HEK293 (cell line): Measurements from ENCODE around the gene FAM209A.

ENCODE experiments used
- GLI2 ChIP-seq: fragments of 450-650 bp; formaldehyde crosslinking; IDR thresholded peaks from 2 replicates; pipeline ENCODE4; 2017; ENCODE audit warnings: missing biosample characterization, missing genetic modification characterization, low read depth, borderline replicate concordance
- KLF7 ChIP-seq: fragments of 450-650 bp; formaldehyde crosslinking; IDR thresholded peaks from 2 replicates; pipeline ENCODE4 v1.5.1; 2016; ENCODE audit warnings: missing biosample characterization, missing genetic modification characterization, borderline replicate concordance
- SCRT2 ChIP-seq: fragments of 450-650 bp; formaldehyde crosslinking; IDR thresholded peaks from 2 replicates; pipeline ENCODE4 v1.5.1; 2016; ENCODE audit warnings: missing biosample characterization, missing genetic modification characterization
- SP2 ChIP-seq: fragments of 450-650 bp; formaldehyde crosslinking; IDR thresholded peaks from 2 replicates; pipeline ENCODE4 v1.5.1; 2016; ENCODE audit warnings: missing biosample characterization, missing genetic modification characterization
- WT1 ChIP-seq: fragments of 450-650 bp; formaldehyde crosslinking; IDR thresholded peaks from 2 replicates; pipeline ENCODE4 v1.5.1; 2016; ENCODE audit warnings: missing biosample characterization, missing genetic modification characterization
- ZNF10 ChIP-seq: fragments of 450-650 bp; formaldehyde crosslinking; IDR thresholded peaks from 2 replicates; pipeline ENCODE4 v1.5.1; 2017; ENCODE audit warnings: missing biosample characterization, missing genetic modification characterization
- ZNF174 ChIP-seq: fragments of 450-650 bp; formaldehyde crosslinking; IDR thresholded peaks from 2 replicates; pipeline ENCODE4 v1.5.0; 2017; ENCODE audit warnings: missing biosample characterization, mild to moderate bottlenecking, missing genetic modification characterization
- ZNF366 ChIP-seq: fragments of 450-650 bp; formaldehyde crosslinking; conservative IDR thresholded peaks from 2 replicates; pipeline ENCODE4 v1.5.1; 2016; ENCODE audit warnings: missing biosample characterization, missing genetic modification characterization
- ZNF394 ChIP-seq: fragments of 450-650 bp; formaldehyde crosslinking; IDR thresholded peaks from 2 replicates; pipeline ENCODE4 v1.5.1; 2016; ENCODE audit warnings: missing biosample characterization, missing genetic modification characterization, mild to moderate bottlenecking, moderate library complexity, borderline replicate concordance
- ZNF433 ChIP-seq: fragments of 450-650 bp; formaldehyde crosslinking; IDR thresholded peaks from 2 replicates; pipeline ENCODE4 v1.5.1; 2016; ENCODE audit warnings: missing biosample characterization, missing genetic modification characterization, low read depth
- ZNF585B ChIP-seq: fragments of 450-650 bp; formaldehyde crosslinking; IDR thresholded peaks from 2 replicates; pipeline ENCODE4 v1.5.1; 2016; ENCODE audit warnings: missing biosample characterization, missing genetic modification characterization
- ZNF596 ChIP-seq: fragments of 450-650 bp; IDR thresholded peaks from 2 replicates; pipeline ENCODE4 v1.5.0; 2018; ENCODE audit warnings: missing biosample characterization, mild to moderate bottlenecking, missing genetic modification characterization, moderate library complexity
- ZNF658 ChIP-seq: fragments of 450-650 bp; formaldehyde crosslinking; IDR thresholded peaks from 2 replicates; pipeline ENCODE4; 2016; ENCODE audit warnings: missing biosample characterization, missing genetic modification characterization
- ZNF747 ChIP-seq: fragments of 450-650 bp; formaldehyde crosslinking; IDR thresholded peaks from 2 replicates; pipeline ENCODE4 v1.5.1; 2016; ENCODE audit warnings: missing biosample characterization, missing genetic modification characterization
- ZNF776 ChIP-seq: fragments of 450-650 bp; formaldehyde crosslinking; IDR thresholded peaks from 2 replicates; pipeline ENCODE4 v1.5.0; 2017; ENCODE audit warnings: missing biosample characterization, missing genetic modification characterization, borderline replicate concordance
- ZNF830 ChIP-seq: fragments of 450-650 bp; IDR thresholded peaks from 2 replicates; pipeline ENCODE4 v1.5.0; 2018; ENCODE audit warnings: missing biosample characterization, missing genetic modification characterization, low read depth, mild to moderate bottlenecking, moderate library complexity
- TF ChIP-seq, protein P1 (sequence below): fragments of 450-650 bp; formaldehyde crosslinking; optimal IDR thresholded peaks from 2 replicates; pipeline ENCODE3; 2016; ENCODE audit warnings: missing biosample characterization, mild to moderate bottlenecking, missing genetic modification characterization
- TF ChIP-seq, protein P2 (sequence below): fragments of 450-650 bp; formaldehyde crosslinking; IDR thresholded peaks from 2 replicates; pipeline ENCODE4 v1.5.1; 2016; ENCODE audit warnings: missing biosample characterization, missing genetic modification characterization
- TF ChIP-seq, protein P3 (sequence below): fragments of 450-650 bp; formaldehyde crosslinking; IDR thresholded peaks from 2 replicates; pipeline ENCODE4 v1.5.1; 2017; ENCODE audit warnings: missing biosample characterization, missing genetic modification characterization
- TF ChIP-seq, protein P4 (sequence below): fragments of 450-650 bp; formaldehyde crosslinking; IDR thresholded peaks from 2 replicates; pipeline ENCODE4 v1.5.1; 2016; ENCODE audit warnings: missing biosample characterization, missing genetic modification characterization
- TF ChIP-seq, protein P5 (sequence below): fragments of 450-650 bp; formaldehyde crosslinking; IDR thresholded peaks from 2 replicates; pipeline ENCODE4 v1.5.1; 2016; ENCODE audit warnings: missing biosample characterization, missing genetic modification characterization
- TF ChIP-seq, protein P6 (sequence below): fragments of 450-650 bp; formaldehyde crosslinking; IDR thresholded peaks from 2 replicates; pipeline ENCODE4 v1.5.1; 2017; ENCODE audit warnings: missing biosample characterization, missing genetic modification characterization
- TF ChIP-seq, protein P7 (sequence below): fragments of 450-650 bp; formaldehyde crosslinking; conservative IDR thresholded peaks from 2 replicates; pipeline ENCODE4 v1.5.1; 2016; ENCODE audit warnings: low read depth, missing biosample characterization, missing genetic modification characterization

Gene FAM209A

DNA sequence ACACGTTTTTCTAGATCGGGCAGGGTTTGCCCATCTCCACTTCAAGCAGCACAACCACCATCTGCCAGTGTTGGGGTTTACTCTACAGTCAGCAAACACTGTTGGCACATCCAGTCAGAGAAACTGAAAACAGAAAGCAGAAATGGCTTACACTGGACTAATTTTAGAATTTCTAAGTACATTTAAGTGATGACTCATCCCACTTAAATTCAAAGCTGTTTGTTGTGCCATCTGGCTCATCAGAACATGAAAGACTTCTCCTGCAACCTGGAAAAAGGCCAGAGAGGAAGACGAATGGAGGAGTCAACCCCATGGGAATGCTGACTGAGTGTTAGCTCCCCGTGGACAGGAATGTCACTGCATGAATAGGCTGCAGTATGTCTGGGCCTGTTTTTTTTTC is 30.3 kb downstream of the FAM209A start (continued):
- TF ChIP-seq, protein P1, sequence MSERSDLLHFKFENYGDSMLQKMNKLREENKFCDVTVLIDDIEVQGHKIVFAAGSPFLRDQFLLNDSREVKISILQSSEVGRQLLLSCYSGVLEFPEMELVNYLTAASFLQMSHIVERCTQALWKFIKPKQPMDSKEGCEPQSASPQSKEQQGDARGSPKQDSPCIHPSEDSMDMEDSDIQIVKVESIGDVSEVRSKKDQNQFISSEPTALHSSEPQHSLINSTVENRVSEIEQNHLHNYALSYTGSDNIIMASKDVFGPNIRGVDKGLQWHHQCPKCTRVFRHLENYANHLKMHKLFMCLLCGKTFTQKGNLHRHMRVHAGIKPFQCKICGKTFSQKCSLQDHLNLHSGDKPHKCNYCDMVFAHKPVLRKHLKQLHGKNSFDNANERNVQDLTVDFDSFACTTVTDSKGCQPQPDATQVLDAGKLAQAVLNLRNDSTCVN (tag by site-specific recombination), result no peak
- peak; percentile 69; the same call in 1 of the 2 replicates for TF ChIP-seq WT1 (tag by site-specific recombination)
- TF ChIP-seq ZNF596, result no peak
- TF ChIP-seq, protein P2, sequence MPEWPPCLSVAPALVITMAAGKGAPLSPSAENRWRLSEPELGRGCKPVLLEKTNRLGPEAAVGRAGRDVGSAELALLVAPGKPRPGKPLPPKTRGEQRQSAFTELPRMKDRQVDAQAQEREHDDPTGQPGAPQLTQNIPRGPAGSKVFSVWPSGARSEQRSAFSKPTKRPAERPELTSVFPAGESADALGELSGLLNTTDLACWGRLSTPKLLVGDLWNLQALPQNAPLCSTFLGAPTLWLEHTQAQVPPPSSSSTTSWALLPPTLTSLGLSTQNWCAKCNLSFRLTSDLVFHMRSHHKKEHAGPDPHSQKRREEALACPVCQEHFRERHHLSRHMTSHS (tag by site-specific recombination), result no peak
- no peak for TF ChIP-seq ZNF585B (tag by site-specific recombination)
- TF ChIP-seq ZNF433, result no peak
- TF ChIP-seq SCRT2 (tag by site-specific recombination), result no peak
- TF ChIP-seq, protein P3, sequence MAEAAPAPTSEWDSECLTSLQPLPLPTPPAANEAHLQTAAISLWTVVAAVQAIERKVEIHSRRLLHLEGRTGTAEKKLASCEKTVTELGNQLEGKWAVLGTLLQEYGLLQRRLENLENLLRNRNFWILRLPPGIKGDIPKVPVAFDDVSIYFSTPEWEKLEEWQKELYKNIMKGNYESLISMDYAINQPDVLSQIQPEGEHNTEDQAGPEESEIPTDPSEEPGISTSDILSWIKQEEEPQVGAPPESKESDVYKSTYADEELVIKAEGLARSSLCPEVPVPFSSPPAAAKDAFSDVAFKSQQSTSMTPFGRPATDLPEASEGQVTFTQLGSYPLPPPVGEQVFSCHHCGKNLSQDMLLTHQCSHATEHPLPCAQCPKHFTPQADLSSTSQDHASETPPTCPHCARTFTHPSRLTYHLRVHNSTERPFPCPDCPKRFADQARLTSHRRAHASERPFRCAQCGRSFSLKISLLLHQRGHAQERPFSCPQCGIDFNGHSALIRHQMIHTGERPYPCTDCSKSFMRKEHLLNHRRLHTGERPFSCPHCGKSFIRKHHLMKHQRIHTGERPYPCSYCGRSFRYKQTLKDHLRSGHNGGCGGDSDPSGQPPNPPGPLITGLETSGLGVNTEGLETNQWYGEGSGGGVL (tag by site-specific recombination), result no peak
- TF ChIP-seq, protein P4, sequence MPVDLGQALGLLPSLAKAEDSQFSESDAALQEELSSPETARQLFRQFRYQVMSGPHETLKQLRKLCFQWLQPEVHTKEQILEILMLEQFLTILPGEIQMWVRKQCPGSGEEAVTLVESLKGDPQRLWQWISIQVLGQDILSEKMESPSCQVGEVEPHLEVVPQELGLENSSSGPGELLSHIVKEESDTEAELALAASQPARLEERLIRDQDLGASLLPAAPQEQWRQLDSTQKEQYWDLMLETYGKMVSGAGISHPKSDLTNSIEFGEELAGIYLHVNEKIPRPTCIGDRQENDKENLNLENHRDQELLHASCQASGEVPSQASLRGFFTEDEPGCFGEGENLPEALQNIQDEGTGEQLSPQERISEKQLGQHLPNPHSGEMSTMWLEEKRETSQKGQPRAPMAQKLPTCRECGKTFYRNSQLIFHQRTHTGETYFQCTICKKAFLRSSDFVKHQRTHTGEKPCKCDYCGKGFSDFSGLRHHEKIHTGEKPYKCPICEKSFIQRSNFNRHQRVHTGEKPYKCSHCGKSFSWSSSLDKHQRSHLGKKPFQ (tag by site-specific recombination), result no peak
- TF ChIP-seq KLF7, result no peak
- no peak for TF ChIP-seq GLI2 (tag by site-specific recombination)
- TF ChIP-seq ZNF394 (tag by site-specific recombination), result no peak; the same call in 1 of the 2 replicates
- TF ChIP-seq, protein P5, sequence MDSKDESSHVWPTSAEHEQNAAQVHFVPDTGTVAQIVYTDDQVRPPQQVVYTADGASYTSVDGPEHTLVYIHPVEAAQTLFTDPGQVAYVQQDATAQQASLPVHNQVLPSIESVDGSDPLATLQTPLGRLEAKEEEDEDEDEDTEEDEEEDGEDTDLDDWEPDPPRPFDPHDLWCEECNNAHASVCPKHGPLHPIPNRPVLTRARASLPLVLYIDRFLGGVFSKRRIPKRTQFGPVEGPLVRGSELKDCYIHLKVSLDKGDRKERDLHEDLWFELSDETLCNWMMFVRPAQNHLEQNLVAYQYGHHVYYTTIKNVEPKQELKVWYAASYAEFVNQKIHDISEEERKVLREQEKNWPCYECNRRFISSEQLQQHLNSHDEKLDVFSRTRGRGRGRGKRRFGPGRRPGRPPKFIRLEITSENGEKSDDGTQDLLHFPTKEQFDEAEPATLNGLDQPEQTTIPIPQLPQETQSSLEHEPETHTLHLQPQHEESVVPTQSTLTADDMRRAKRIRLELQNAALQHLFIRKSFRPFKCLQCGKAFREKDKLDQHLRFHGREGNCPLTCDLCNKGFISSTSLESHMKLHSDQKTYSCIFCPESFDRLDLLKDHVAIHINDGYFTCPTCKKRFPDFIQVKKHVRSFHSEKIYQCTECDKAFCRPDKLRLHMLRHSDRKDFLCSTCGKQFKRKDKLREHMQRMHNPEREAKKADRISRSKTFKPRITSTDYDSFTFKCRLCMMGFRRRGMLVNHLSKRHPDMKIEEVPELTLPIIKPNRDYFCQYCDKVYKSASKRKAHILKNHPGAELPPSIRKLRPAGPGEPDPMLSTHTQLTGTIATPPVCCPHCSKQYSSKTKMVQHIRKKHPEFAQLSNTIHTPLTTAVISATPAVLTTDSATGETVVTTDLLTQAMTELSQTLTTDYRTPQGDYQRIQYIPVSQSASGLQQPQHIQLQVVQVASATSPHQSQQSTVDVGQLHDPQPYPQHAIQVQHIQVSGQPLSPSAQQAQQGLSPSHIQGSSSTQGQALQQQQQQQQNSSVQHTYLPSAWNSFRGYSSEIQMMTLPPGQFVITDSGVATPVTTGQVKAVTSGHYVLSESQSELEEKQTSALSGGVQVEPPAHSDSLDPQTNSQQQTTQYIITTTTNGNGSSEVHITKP (tag by site-specific recombination), result peak; percentile 55; the same call in 1 of the 2 replicates
- TF ChIP-seq ZNF174 (tag by site-specific recombination), result no peak
- TF ChIP-seq ZNF747 (tag by site-specific recombination), result no peak
- TF ChIP-seq, protein P6, sequence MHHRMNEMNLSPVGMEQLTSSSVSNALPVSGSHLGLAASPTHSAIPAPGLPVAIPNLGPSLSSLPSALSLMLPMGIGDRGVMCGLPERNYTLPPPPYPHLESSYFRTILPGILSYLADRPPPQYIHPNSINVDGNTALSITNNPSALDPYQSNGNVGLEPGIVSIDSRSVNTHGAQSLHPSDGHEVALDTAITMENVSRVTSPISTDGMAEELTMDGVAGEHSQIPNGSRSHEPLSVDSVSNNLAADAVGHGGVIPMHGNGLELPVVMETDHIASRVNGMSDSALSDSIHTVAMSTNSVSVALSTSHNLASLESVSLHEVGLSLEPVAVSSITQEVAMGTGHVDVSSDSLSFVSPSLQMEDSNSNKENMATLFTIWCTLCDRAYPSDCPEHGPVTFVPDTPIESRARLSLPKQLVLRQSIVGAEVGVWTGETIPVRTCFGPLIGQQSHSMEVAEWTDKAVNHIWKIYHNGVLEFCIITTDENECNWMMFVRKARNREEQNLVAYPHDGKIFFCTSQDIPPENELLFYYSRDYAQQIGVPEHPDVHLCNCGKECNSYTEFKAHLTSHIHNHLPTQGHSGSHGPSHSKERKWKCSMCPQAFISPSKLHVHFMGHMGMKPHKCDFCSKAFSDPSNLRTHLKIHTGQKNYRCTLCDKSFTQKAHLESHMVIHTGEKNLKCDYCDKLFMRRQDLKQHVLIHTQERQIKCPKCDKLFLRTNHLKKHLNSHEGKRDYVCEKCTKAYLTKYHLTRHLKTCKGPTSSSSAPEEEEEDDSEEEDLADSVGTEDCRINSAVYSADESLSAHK (tag by site-specific recombination), result no peak
- TF ChIP-seq SP2 (tag by site-specific recombination), result no peak
- peak; percentile 52; the same call in 1 of the 2 replicates for TF ChIP-seq ZNF10 (tag by site-specific recombination)
- no peak for TF ChIP-seq ZNF776 (tag by site-specific recombination)
- no peak for TF ChIP-seq ZNF830
- no peak for TF ChIP-seq ZNF658 (tag by site-specific recombination)
- TF ChIP-seq, protein P7, sequence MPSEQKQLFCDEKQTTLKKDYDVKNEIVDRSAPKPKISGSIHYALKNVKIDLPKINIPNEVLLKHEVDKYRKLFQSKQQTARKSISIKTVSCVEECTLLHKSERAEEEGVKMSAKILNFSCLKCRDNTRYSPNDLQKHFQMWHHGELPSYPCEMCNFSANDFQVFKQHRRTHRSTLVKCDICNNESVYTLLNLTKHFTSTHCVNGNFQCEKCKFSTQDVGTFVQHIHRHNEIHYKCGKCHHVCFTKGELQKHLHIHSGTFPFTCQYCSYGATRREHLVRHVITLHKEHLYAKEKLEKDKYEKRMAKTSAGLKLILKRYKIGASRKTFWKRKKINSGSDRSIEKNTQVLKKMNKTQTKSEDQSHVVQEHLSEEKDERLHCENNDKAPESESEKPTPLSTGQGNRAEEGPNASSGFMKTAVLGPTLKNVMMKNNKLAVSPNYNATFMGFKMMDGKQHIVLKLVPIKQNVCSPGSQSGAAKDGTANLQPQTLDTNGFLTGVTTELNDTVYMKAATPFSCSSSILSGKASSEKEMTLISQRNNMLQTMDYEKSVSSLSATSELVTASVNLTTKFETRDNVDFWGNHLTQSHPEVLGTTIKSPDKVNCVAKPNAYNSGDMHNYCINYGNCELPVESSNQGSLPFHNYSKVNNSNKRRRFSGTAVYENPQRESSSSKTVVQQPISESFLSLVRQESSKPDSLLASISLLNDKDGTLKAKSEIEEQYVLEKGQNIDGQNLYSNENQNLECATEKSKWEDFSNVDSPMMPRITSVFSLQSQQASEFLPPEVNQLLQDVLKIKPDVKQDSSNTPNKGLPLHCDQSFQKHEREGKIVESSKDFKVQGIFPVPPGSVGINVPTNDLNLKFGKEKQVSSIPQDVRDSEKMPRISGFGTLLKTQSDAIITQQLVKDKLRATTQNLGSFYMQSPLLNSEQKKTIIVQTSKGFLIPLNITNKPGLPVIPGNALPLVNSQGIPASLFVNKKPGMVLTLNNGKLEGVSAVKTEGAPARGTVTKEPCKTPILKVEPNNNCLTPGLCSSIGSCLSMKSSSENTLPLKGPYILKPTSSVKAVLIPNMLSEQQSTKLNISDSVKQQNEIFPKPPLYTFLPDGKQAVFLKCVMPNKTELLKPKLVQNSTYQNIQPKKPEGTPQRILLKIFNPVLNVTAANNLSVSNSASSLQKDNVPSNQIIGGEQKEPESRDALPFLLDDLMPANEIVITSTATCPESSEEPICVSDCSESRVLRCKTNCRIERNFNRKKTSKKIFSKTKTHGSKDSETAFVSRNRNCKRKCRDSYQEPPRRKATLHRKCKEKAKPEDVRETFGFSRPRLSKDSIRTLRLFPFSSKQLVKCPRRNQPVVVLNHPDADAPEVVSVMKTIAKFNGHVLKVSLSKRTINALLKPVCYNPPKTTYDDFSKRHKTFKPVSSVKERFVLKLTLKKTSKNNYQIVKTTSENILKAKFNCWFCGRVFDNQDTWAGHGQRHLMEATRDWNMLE (tag by site-specific recombination), result no peak
- peak; percentile 85 for TF ChIP-seq ZNF366 (tag by site-specific recombination)
